Transverse colon (tissue), 4 donors: ENCODE data around the gene ANKRD33B. TPM values are rescaled to one million over a fixed set of nuclear protein-coding genes. Genes with fewer than 3 reads are reported as not detected.

Experiments used
- DNase-seq: peaks from one replicate; pipeline ENCODE4 v3.0.0-alpha.2; 2019
- H3K27ac ChIP-seq, 4 donors: fragments of 200-600 bp; sonication (generic); 2 replicates each; pipeline ENCODE4 v1.5.1; 2016 to 2018; ENCODE audit warnings: inconsistent platforms in 4 of 4
- H3K27me3 ChIP-seq: fragments of 200-600 bp; sonication (generic); 2 replicates; pipeline ENCODE4 v1.5.1; 2017; ENCODE audit warnings: inconsistent platforms
- H3K36me3 ChIP-seq, 4 donors: fragments of 200-600 bp; sonication (generic); 2 replicates each; pipeline ENCODE4 v1.5.1; 2017 to 2019; ENCODE audit warnings: inconsistent platforms in 4 of 4
- H3K4me1 ChIP-seq, 4 donors: fragments of 200-600 bp; sonication (generic); 2 replicates each; pipeline ENCODE4 v1.5.1; 2017 to 2020; ENCODE audit warnings: inconsistent platforms in 4 of 4
- H3K4me3 ChIP-seq, 4 donors: fragments of 200-600 bp; sonication (generic); 1 replicate in 1 of 4; 2 replicates in 3 of 4; pipeline versions ENCODE4 v1.5.1 to v1.6.1; 2017 to 2019; ENCODE audit warnings: inconsistent platforms in 4 of 4
- H3K9me3 ChIP-seq, 2 donors: fragments of 200-600 bp; sonication (generic); 2 replicates each; pipeline ENCODE4 v1.5.1; 2017 to 2019; ENCODE audit warnings: inconsistent platforms in 2 of 2
- CTCF ChIP-seq, 5 experiments: fragments of 200-600 bp in 3 of 5; fragments of 450-650 bp in 2 of 5; sonication (generic) in 3 of 5; IDR thresholded peaks; 1 replicate in 2 of 5; 2 replicates in 3 of 5; pipeline ENCODE4 v1.5.1; 2016 to 2017; ENCODE audit warnings: antibody characterized with exemption in 5 of 5, inconsistent platforms in 3 of 5, mild to moderate bottlenecking in 2 of 5, moderate library complexity in 1 of 5
- EP300 ChIP-seq: sonication (generic); formaldehyde crosslinking; IDR thresholded peaks from one replicate; pipeline ENCODE4 v1.6.1; 2017; ENCODE audit warnings: antibody characterized with exemption, low read depth
- POLR2A ChIP-seq: fragments of 450-650 bp; IDR thresholded peaks from one replicate; pipeline ENCODE4 v1.6.1; 2016; ENCODE audit warnings: antibody characterized with exemption, mild to moderate bottlenecking, moderate library complexity
- POLR2AphosphoS5 ChIP-seq, 3 donors: sonication (generic); formaldehyde crosslinking; IDR thresholded peaks; one replicate each; pipeline ENCODE4 v1.6.1; 2016; ENCODE audit warnings: antibody characterized with exemption in 3 of 3
- WGBS, 2 donors: methylation state at CpG; one replicate each; pipeline ENCODE4 v1.1.5; 2018; ENCODE audit warnings: low coverage in 1 of 2; 5-methylcytosine and 5-hydroxymethylcytosine counted together
- in situ Hi-C, 4 donors: fragments of 200-750 bp; cut with MboI; loops; one replicate each; pipeline versions ENCODE4 v1.15.0 to v1.15.1; 2017; ENCODE audit warnings: low sequenced_read_pairs in 3 of 4, low pct_ligation_motif_present in 1 of 4, low pct_unique_long_range_greater_than_20kb in 1 of 4
- intact Hi-C: fragments of 100-400 bp; cut with DNase I; formaldehyde crosslinking; loops from one replicate; pipeline ENCODE4 v1.15.1; 2023; ENCODE audit warnings: low total_unique reads
- total RNA-seq, 4 donors: library from RNA; depleted of rRNA; stranded (reverse); fragments of >200 nt; gene quantifications; one replicate each; pipeline ENCODE4 v1.1.0, GENCODE V29; 2016

The ANKRD33B gene
- total RNA-seq, 4 donors from 2014 or later = 0.20 to 3.2 (median 1.4) TPM

GRCh38 chr5:10624206-10624605 lies 60.3 kb downstream of the ANKRD33B start:
- peak overlapping the region in 1 of 4 donors; percentile 34 for H3K27ac ChIP-seq
- 60 to 74% methylated on average over 1 to 11 of the region's 11 CpGs for WGBS, 2 donors
- H3K36me3 ChIP-seq = no peaks in the 10 kb centered on the region
- no peaks in the 10 kb centered on the region for H3K27me3 ChIP-seq
- H3K9me3 ChIP-seq = no peaks in the 10 kb centered on the region
- no peak for TF ChIP-seq CTCF (IDR thresholded peaks at IDR 0.05)
- TF ChIP-seq EP300 = no peak
- TF ChIP-seq POLR2AphosphoS5 (IDR thresholded peaks at IDR 0.05) = no peak
- no peak for TF ChIP-seq POLR2A
- intact Hi-C loops = no loop called here
- H3K4me3 ChIP-seq = no peak overlapping the region
- DNase-seq = no peak
- H3K4me1 ChIP-seq = peaks cover 10 to 49% (median 17%) of the 10 kb centered on the region in 4 donors
- in situ Hi-C loops = no loop called here

GRCh38 chr5:10624679-10625078 lies 60.8 kb downstream of the ANKRD33B start:
- WGBS, 2 donors = 71 to 73% methylated on average over 4 to 6 of the region's 6 CpGs
- H3K36me3 ChIP-seq = no peaks in the 10 kb centered on the region
- in situ Hi-C loops (loop anchor here in 3 of 4 donors (5.0 to 25.0 kb wide), 2 partner anchors 172 to 337 kb away; no protein-coding TSS in a partner anchor), intact Hi-C loops (loop anchor here (5.0 kb wide), 1 partner anchor 172 kb away; no protein-coding TSS in a partner anchor)
- TF ChIP-seq POLR2AphosphoS5 (IDR thresholded peaks at IDR 0.05) = no peak
- no peak for TF ChIP-seq CTCF (IDR thresholded peaks at IDR 0.05)
- no peak for TF ChIP-seq EP300
- TF ChIP-seq POLR2A = no peak
- H3K27ac ChIP-seq = peak overlapping the region in 1 of 4 donors; percentile 34
- no peak for DNase-seq
- H3K9me3 ChIP-seq = no peaks in the 10 kb centered on the region
- no peaks in the 10 kb centered on the region for H3K27me3 ChIP-seq
- H3K4me1 ChIP-seq = peaks cover 10 to 49% (median 17%) of the 10 kb centered on the region in 4 donors
- no peak overlapping the region for H3K4me3 ChIP-seq

- no peaks in the 10 kb centered on the region for H3K9me3 ChIP-seq
- peak overlapping the region in 3 of 4 donors; percentile 5 to 55 (median 20) for H3K27ac ChIP-seq
- in situ Hi-C loops (loop anchor here in 3 of 4 donors (5.0 to 25.0 kb wide), 2 partner anchors 174 to 339 kb away; no protein-coding TSS in a partner anchor), intact Hi-C loops (loop anchor here (5.0 kb wide), 1 partner anchor 174 kb away; no protein-coding TSS in a partner anchor)
- H3K4me3 ChIP-seq = no peak overlapping the region
- no peaks in the 10 kb centered on the region for H3K36me3 ChIP-seq
- TF ChIP-seq POLR2AphosphoS5 (IDR thresholded peaks at IDR 0.05) (no peak), CTCF (IDR thresholded peaks at IDR 0.05) (no peak), EP300 (no peak)
- WGBS, 2 donors = 90% methylated on average over 15 of the region's 15 CpGs; no CpG with 5 or more reads in 1 of the 2 donors
- H3K27me3 ChIP-seq = no peaks in the 10 kb centered on the region
- H3K4me1 ChIP-seq = peaks cover 10 to 49% (median 17%) of the 10 kb centered on the region in 4 donors
- DNase-seq = no peak
These were observed 62.0 kb downstream of the ANKRD33B start for GRCh38 chr5:10625700-10626472.

GRCh38 chr5:10626473-10627013 lies 62.7 kb downstream of the ANKRD33B start:
- 74% methylated on average over 12 of the region's 12 CpGs; no CpG with 5 or more reads in 1 of the 2 donors for WGBS, 2 donors
- DNase-seq = no peak
- in situ Hi-C loops = loop anchor here in 3 of 4 donors (5.0 to 25.0 kb wide), 2 partner anchors 174 to 339 kb away; no protein-coding TSS in a partner anchor

More at GRCh38 chr5:10626473-10627013, 62.7 kb downstream of the ANKRD33B start:
- Histone ChIP-seq H3K27me3 (no peaks in the 10 kb centered on the region), H3K4me1 (peaks cover 10 to 49% (median 17%) of the 10 kb centered on the region in 4 donors), H3K4me3 (no peak overlapping the region), H3K9me3 (no peaks in the 10 kb centered on the region), H3K36me3 (no peaks in the 10 kb centered on the region), H3K27ac (peak overlapping the region; percentile 20 to 70 (median 46))
- TF ChIP-seq EP300 = no peak
- intact Hi-C loops = loop anchor here (5.0 kb wide), 1 partner anchor 174 kb away; no protein-coding TSS in a partner anchor
